HFF-Myc (cell line): Measurements from ENCODE around the gene LMO1.

Experiments
- DNase-seq: peaks from one replicate; pipeline ENCODE4 v3.0.0-alpha.2; 2011; ENCODE audit warnings: low read depth; ENCODE audit errors: extremely low read depth
- H3K4me3 ChIP-seq: replicated peaks from 2 replicates; pipeline ENCODE4 v1.5.1; 2011; ENCODE audit warnings: low read depth, mild to moderate bottlenecking, control low read depth, low read length
- CTCF ChIP-seq: IDR thresholded peaks from 2 replicates; pipeline ENCODE4 v1.5.1; 2012; ENCODE audit warnings: mild to moderate bottlenecking, low read depth, low read length, control low read depth; ENCODE audit errors: missing control alignments

The LMO1 gene

GRCh38 chr11:8229299-8230177, 34.1 kb downstream of the LMO1 start:
- no peak for DNase-seq
- TF ChIP-seq CTCF = no peak
- H3K4me3 ChIP-seq = no peak overlapping the region

GRCh38 chr11:8228231-8228630, 35.4 kb downstream of the LMO1 start:
- no peak overlapping the region for H3K4me3 ChIP-seq
- no peak for DNase-seq
- no peak for TF ChIP-seq CTCF

- TF ChIP-seq CTCF = no peak
- no peak for DNase-seq
- H3K4me3 ChIP-seq = no peak overlapping the region
These were observed 36.2 kb downstream of the LMO1 start for GRCh38 chr11:8227156-8228152.

GRCh38 chr11:8225589-8226036, 38.1 kb downstream of the LMO1 start:
- TF ChIP-seq CTCF = peak; percentile 93
- H3K4me3 ChIP-seq = no peak overlapping the region
- DNase-seq = peak; percentile 40

GRCh38 chr11:8224711-8225110, 39.0 kb downstream of the LMO1 start:
- no peak for DNase-seq
- TF ChIP-seq CTCF = no peak
- H3K4me3 ChIP-seq = no peak overlapping the region

GRCh38 chr11:8224161-8224591, 39.5 kb downstream of the LMO1 start:
- TF ChIP-seq CTCF = no peak
- no peak for DNase-seq
- H3K4me3 ChIP-seq = no peak overlapping the region
